Activated CD8-positive, alpha-beta memory T cell treated with anti-CD3 and anti-CD28 coated beads, Interleukin-2, amount 10 ng/mL, durations not matched to agents 7 days and 5 days (primary cell): ENCODE measurements around the gene METTL3. TPM values are rescaled to one million over a fixed set of nuclear protein-coding genes. Genes with fewer than 3 reads are reported as not detected.
A peak's percentile ranks its signal among the peaks of the same experiment; 100 is the strongest.

Experiments
- ATAC-seq: fragments of 150-1000 bp; cut with Tn5 transposase; one replicate; pipeline ENCODE4 v1.10.0; 2021; ENCODE audit warnings: moderate library complexity
- CTCF ChIA-PET: fragments of 350-600 bp; sonication (Branson Sonifier 250); formaldehyde crosslinking; loops from one replicate; lab custom pipeline; 2021; ENCODE audit warnings: antibody characterized with exemption; lab: Charles Lee
- DNase-seq: peaks from one replicate; pipeline ENCODE4 v3.0.0-alpha.2; 2020
- H3K27ac Mint-ChIP-seq: one replicate; pipeline ENCODE4 v1.8.0; 2021; ENCODE audit warnings: mild to moderate bottlenecking, mixed read lengths
- H3K27me3 Mint-ChIP-seq: one replicate; pipeline ENCODE4 v1.8.0; 2021; ENCODE audit warnings: mixed read lengths
- H3K36me3 Mint-ChIP-seq: one replicate; pipeline ENCODE4 v1.8.0; 2021; ENCODE audit warnings: mild to moderate bottlenecking, mixed read lengths
- H3K4me1 Mint-ChIP-seq: one replicate; pipeline ENCODE4 v1.8.0; 2021; ENCODE audit warnings: mixed read lengths
- H3K4me3 Mint-ChIP-seq: one replicate; pipeline ENCODE4 v1.8.0; 2021; ENCODE audit warnings: mild to moderate bottlenecking, moderate library complexity, mixed read lengths
- H3K9me3 Mint-ChIP-seq: one replicate; pipeline ENCODE4 v1.8.0; 2022; ENCODE audit warnings: low read depth, mixed read lengths
- total RNA-seq, 2 experiments: library from RNA; stranded (reverse); gene quantifications; one replicate each; pipeline ENCODE4 v1.2.3, GENCODE V29; 2021

The METTL3 gene
- total RNA-seq, 2 experiments from 2014 or later = 93.5 to 94.1 TPM

DNA sequence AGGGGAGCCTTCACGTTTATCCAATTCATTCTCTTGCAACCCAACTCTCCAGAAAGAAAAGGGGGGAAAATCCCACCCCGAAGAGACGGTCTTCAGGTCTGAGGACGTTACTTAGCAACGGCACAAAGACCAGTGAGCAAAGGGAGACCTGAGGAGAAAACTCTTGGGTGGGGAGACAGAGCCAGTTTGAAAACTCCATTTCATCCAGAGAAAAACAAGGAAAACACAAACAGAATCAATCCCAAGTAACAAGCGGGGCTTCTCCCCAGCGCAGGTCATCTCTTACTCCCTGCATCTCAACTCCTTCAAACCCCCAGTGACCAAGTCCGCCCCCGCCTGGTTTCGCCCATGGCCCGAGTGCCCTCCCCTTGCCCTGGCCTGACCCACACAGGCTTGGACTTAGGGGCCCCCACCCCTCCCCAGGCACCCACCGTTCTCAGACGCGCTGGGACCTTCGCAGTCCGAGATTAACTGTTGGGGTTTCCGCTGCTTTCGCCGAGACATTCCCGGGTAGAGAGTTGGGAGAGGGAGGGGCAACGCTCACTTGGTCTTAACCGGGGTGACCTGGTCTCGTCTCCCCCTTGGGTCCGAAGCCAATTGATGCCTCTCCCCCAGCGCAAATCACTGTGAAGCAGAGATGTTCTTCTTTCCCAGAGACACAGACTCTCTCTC is 25.4 kb upstream of the METTL3 start:
- no peaks in the 10 kb centered on the region for H3K36me3 Mint-ChIP-seq
- H3K27me3 Mint-ChIP-seq = peaks cover 59% of the 10 kb centered on the region
- H3K4me3 Mint-ChIP-seq = no peak overlapping the region
- no peaks in the 10 kb centered on the region for H3K9me3 Mint-ChIP-seq
- CTCF ChIA-PET = interaction anchor here (1.9 kb wide), 1 partner anchor 20 kb away, joined by 5 read pairs; no protein-coding TSS in a partner anchor
- ATAC-seq (no peak), DNase-seq (no peak)
- H3K27ac Mint-ChIP-seq = no peak overlapping the region
- H3K4me1 Mint-ChIP-seq = peaks cover 5% of the 10 kb centered on the region

- no peaks in the 10 kb centered on the region for H3K9me3 Mint-ChIP-seq
- CTCF ChIA-PET = interaction anchor here (1.0 kb wide), 1 partner anchor 25 kb away, joined by 3 read pairs; the partner anchor contains the start of gene METTL3
Observed at GRCh38 chr14:21535545-21536417, 24.6 kb upstream of the METTL3 start.

DNA sequence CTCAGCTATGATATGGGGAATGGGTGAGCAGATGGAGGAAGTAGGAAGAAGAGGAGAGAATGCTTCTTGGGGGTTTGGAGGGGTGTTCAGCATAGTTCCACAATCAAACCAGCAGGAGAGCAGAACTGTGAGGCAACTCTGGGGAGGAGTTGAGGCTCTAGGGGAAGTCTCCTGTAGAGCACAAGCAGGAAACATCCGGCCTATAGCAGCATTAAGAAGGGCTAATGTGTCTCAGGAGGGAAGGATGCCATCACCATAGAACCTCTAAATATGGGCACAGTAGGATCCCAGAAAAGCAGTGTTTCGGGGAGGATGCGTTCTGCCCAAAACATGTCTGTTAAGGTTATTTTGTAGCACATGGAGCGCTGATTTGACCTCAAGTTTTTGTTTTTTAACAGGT is 23.4 kb upstream of the METTL3 start:
- Mint-ChIP-seq H3K27ac (no peak overlapping the region), H3K4me3 (no peak overlapping the region), H3K4me1 (peaks cover 5% of the 10 kb centered on the region), H3K9me3 (no peaks in the 10 kb centered on the region), H3K36me3 (no peaks in the 10 kb centered on the region), H3K27me3 (peaks cover 61% of the 10 kb centered on the region)
- CTCF ChIA-PET = interaction anchor here (1.0 to 1.3 kb wide), 2 partner anchors 24 to 36 kb away, joined by 3 to 5 read pairs; partner anchors contain the start of gene METTL3
- no peak for ATAC-seq
- DNase-seq = no peak

More at GRCh38 chr14:21535545-21536417, 24.6 kb upstream of the METTL3 start:
- Mint-ChIP-seq H3K4me1 (peaks cover 5% of the 10 kb centered on the region), H3K36me3 (no peaks in the 10 kb centered on the region), H3K4me3 (no peak overlapping the region), H3K27me3 (peaks cover 59% of the 10 kb centered on the region), H3K27ac (no peak overlapping the region)
- ATAC-seq (no peak), DNase-seq (no peak)

DNA sequence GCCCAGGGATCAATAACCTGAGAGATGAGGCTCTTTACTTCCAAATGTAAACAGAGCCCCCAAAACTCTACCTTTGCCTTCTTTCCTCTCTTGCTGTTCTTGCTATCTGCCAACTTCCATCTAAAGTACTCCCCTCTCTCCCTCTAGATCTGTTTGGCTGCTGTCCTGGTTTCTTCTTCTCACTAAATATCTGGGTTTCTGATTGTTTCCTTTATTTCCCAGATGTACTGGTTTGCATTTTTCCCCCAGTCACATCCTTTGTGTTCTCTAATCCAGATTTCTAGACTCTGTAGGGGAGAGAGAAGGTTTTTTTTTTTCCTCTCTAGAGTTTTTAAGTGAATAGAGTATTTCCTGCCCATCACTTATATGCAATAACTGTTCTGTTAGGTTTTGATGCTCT is 22.2 kb upstream of the METTL3 start:
- CTCF ChIA-PET = interaction anchor here (1.3 kb wide), 1 partner anchor 35 kb away, joined by 5 read pairs; no protein-coding TSS in a partner anchor

DNA sequence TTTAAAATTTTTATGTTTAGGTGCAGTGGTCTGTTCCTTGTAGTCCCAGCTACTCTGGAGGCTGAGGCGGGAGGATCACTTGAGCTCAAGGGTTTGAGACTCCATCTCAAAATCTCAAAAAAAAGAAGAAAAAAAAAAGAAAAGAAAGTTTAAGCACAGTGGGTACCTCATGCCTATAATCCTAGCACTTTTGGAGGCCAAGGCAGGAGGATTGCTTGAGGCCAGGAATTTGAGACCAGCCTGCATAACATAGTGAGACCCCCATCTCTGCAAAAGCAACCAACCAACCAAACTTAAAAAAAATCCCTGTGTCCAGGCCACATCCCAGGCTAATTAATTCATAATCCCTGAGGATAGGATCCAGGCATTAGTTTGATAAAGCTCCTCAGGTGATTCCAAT is 18.4 kb upstream of the METTL3 start:
- Mint-ChIP-seq H3K9me3 (no peaks in the 10 kb centered on the region), H3K27me3 (peaks cover 19% of the 10 kb centered on the region), H3K4me1 (peaks cover 9% of the 10 kb centered on the region), H3K36me3 (no peaks in the 10 kb centered on the region), H3K27ac (no peak overlapping the region), H3K4me3 (no peak overlapping the region)
- ATAC-seq = no peak
- no peak for DNase-seq
- CTCF ChIA-PET = interaction anchor here (0.6 to 0.7 kb wide), 2 partner anchors 15 to 111 kb away, joined by 3 read pairs; no protein-coding TSS in a partner anchor

More for the DNA sequence above, 22.2 kb upstream of the METTL3 start:
- peaks cover 50% of the 10 kb centered on the region for H3K27me3 Mint-ChIP-seq
- no peaks in the 10 kb centered on the region for H3K36me3 Mint-ChIP-seq
- no peak for ATAC-seq
- no peaks in the 10 kb centered on the region for H3K9me3 Mint-ChIP-seq
- no peak overlapping the region for H3K4me3 Mint-ChIP-seq
- DNase-seq = no peak
- no peak overlapping the region for H3K27ac Mint-ChIP-seq
- H3K4me1 Mint-ChIP-seq = peaks cover 5% of the 10 kb centered on the region

DNA sequence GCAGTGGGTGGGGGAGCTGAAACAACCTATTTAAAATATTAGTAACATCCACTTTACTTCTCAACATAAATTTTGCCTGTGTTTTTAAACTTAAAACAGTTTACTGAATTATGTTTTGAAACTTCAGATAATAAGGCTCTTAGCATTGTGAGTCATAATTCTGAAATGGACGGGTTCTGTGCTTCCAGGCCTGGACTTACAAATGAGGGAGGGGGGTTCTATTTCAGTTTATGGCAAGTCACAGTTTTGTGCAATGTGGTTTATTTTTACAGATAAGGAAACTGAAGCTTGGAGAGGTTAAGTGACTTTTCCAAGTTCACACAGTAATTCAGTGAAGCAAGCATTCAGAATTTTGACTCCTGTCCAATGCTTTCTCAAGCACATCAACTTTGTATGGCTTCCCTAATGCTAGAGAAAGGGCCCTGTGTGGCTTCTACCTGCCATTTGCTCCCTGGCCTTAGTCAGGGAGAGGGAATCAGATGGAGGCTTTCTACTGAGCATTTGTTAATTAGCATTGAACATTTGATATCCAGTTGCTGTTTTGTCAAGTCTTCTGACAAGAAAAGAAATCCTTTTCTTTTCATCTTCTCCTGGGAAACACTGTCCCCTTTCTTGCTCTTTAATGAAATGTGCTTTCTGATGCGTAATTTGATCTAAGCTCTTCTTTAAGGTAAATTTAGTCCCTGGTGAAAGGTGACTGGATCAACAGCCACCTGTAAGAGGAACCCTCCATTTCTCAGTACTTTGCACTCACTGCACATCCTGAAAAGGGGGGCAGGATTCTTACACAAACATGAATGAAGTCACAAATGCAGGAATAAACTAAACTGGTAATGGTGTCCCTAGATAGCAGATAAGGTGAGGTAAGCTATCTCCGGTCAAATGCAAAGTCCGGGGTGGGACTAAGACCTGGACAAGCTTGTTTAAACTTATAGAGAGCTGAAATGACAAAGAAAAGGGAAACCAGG is 17.5 kb upstream of the METTL3 start:
- peaks cover 9% of the 10 kb centered on the region for H3K4me1 Mint-ChIP-seq
- H3K27ac Mint-ChIP-seq = no peak overlapping the region
- no peak overlapping the region for H3K4me3 Mint-ChIP-seq
- ATAC-seq (no peak), DNase-seq (no peak)
- peaks cover 14% of the 10 kb centered on the region for H3K27me3 Mint-ChIP-seq
- CTCF ChIA-PET = interaction anchor here (0.6 kb wide), 1 partner anchor 16 kb away, joined by 3 read pairs; no protein-coding TSS in a partner anchor
- H3K36me3 Mint-ChIP-seq = no peaks in the 10 kb centered on the region
- H3K9me3 Mint-ChIP-seq = no peaks in the 10 kb centered on the region

DNA sequence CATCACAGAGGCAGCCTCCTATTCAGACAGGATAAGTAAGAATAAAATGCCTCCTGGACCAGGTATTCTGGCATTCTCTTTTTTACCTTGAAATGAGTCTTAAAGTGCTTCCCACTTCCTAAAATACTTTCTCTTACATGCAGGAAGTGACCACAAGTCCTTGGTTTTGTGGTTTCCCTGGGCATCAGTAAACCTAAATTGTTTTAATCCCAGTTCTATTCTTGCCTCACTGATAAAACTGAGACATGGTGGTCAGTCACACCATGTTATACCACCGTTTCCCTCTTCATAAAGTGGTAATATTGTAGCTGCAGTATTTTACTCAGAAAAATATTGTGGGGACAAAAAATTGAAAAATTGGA is 16.2 kb upstream of the METTL3 start:
- CTCF ChIA-PET = interaction anchor here (2.2 to 2.7 kb wide), 2 partner anchors 29 kb away, joined by 11 to 13 read pairs; no protein-coding TSS in a partner anchor
- Mint-ChIP-seq H3K9me3 (no peaks in the 10 kb centered on the region), H3K36me3 (no peaks in the 10 kb centered on the region), H3K4me3 (peak overlapping the region; percentile 70), H3K27me3 (peaks cover 9% of the 10 kb centered on the region), H3K27ac (no peak overlapping the region), H3K4me1 (peaks cover 9% of the 10 kb centered on the region)
- no peak for ATAC-seq
- no peak for DNase-seq

DNA sequence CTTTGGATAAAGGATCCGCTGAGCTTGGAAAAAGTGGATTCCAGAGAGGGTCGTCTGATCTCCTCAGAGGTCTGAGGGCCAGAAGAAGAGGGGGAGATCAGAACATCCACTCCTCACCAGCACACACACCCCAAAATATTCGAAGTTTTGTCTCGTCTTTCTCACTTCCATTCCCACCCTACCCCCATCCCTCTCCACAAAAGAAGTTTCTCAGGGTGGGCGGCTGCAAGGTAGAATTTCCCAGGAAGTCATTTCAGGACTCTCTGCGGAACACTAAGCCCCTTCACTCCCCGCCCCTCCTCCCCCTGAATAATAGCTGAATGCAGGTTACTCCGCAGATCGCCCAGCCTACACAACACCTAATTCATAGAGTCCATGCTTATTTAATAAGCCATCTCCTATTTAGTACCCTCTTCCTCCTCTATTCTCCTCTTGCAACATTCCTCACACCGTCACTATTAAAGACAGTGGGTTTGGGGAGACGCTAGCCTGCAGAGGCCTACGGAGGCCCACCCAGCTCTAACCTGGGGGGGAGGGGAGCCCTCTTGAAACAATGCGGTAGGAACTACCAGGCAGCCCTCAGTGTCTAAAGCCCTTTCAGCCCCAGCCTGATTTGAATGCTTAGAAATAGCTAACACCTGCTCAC is 15.7 kb upstream of the METTL3 start:
- Mint-ChIP-seq H3K27me3 (peaks cover 9% of the 10 kb centered on the region), H3K4me3 (peak overlapping the region; percentile 70), H3K36me3 (no peaks in the 10 kb centered on the region), H3K9me3 (no peaks in the 10 kb centered on the region), H3K4me1 (peaks cover 9% of the 10 kb centered on the region), H3K27ac (no peak overlapping the region)
- CTCF ChIA-PET = interaction anchor here (0.9 to 2.7 kb wide), 6 partner anchors 11 to 51 kb away, joined by 3 to 13 read pairs (median 5); partner anchors contain the start of genes METTL3 and TOX4
- ATAC-seq (no peak), DNase-seq (no peak)

DNA sequence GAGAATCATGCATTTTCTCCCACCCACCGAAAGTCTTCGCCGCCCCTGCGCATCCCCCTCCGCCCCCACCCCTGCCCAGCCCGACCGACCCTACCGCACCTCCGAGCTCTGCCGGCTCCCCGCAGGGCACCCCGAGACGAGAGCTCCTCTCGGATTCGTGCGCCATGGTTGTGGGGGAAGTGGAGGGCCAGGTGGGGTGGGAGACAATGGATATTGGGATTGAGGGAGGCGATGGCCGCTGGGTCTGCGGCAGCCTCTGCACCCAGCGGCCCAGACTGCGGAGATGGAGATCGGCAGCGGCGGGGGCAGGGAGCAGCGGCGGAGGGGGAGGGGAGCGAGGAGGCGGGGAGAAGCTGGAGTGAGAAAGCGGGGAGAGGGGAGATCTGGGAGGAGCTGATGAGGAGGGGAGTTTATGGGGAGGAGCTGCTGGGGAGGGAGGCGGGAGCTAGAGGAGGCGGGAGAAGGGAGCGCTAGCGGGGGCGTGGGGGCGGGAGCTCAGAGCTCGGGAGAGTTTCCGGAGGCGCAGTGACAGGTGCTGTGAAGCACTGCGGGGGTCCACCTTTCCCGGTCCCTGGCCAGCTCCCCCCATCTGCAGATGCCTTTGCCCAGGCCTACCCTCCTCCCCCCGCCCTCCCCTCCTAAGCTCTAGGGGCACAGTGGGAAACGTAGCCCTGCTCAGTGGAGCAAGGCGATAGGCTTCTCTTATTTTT is 15.0 kb upstream of the METTL3 start, which contains the start of gene SALL2:
Gene SALL2, minus strand, starts transcription at position 385 of the 710 bp plus-strand sequence. Its CDS starts 219 bp downstream, at position 166.
- peak; percentile 87 for ATAC-seq
- Mint-ChIP-seq H3K27ac (no peak within 1 kb of the TSS), H3K4me3 (peak within 1 kb of the TSS; percentile 70), H3K9me3 (no peaks in the 10 kb centered on the region), H3K27me3 (peaks cover 11% of the 10 kb centered on the region), H3K36me3 (no peaks in the 10 kb centered on the region), H3K4me1 (peaks cover 9% of the 10 kb centered on the region)
- peak; percentile 66 for DNase-seq
- CTCF ChIA-PET = interaction anchor here (0.5 to 2.7 kb wide), 7 partner anchors 12 to 1045 kb away, joined by 3 to 13 read pairs (median 4); partner anchors contain the start of genes METTL3 and TOX4

DNA sequence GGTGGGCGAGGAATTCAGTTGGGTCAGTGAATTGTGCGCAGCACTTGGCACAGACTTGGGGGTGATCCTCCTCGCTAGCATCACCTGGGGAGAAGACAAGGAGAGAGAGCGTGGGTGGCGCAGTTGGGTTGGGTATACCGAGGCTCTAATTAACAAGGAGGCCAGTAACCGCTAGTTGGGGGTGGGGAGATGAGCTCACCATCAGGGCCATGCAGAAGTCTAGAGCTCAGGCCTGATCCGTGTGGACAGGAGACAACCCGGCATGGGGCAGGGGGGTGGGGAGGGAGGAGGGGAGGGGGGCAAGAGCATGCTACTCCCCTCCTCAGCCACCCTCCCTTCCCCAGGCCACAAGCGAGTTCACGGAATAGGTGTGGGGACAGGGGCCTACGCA is 14.4 kb upstream of the METTL3 start:
- DNase-seq (no peak), ATAC-seq (no peak)
- no peaks in the 10 kb centered on the region for H3K36me3 Mint-ChIP-seq
- H3K4me1 Mint-ChIP-seq = peaks cover 11% of the 10 kb centered on the region
- no peak overlapping the region for H3K27ac Mint-ChIP-seq
- no peaks in the 10 kb centered on the region for H3K9me3 Mint-ChIP-seq
- CTCF ChIA-PET = interaction anchor here (0.5 to 2.7 kb wide), 5 partner anchors 14 to 1046 kb away, joined by 3 to 13 read pairs (median 6); partner anchors contain the start of gene METTL3
- peak overlapping the region; percentile 70 for H3K4me3 Mint-ChIP-seq
- peaks cover 16% of the 10 kb centered on the region for H3K27me3 Mint-ChIP-seq

DNA sequence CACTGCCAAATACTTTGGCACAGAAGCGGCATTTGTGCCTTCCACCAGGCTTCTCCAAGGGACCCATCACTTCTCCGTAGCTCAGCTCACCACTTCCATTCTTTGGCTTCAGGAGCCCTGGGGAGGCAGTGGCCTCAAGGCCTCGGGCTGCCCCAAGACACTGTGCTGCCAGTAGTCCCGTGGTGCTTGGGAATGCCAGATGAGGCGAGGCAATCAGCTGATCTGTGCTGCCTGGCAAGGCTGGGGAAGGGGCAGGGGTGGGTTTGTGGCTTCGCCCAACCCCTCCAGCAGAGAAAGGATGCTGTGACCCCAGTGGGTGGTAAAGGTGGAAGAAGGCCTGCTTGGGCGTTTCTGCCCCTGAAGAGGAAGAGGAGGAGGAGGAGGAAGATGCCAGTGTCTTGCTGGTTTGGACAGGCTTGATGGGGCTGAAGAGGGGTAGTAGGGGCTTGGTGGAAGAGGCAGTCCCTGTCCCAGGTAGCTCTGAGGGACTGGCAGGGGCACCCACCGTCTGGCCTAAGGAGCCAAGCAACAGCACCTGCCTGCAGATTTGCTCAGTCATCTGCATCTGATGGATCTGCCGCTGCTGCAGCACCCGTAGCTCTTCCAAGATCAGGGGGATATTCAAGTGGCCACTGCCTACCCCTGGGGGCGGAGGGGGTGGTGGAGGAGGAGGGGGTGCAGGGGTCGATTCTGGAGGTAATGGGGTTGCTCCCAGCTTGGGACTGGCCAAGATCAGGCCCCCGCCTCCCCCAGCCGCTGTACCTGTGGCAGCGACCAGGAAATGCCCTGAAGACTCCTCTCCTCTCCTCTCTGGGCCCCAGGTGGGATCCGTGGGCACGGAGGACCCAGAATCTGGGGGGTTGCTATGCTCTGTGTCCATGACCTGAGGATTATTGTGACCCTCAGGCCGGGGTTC is 13.7 kb upstream of the METTL3 start:
- CTCF ChIA-PET = no interaction called here
- Mint-ChIP-seq H3K27ac (no peak overlapping the region), H3K4me3 (peak overlapping the region; percentile 70), H3K27me3 (peaks cover 17% of the 10 kb centered on the region), H3K4me1 (peaks cover 13% of the 10 kb centered on the region), H3K9me3 (no peaks in the 10 kb centered on the region), H3K36me3 (no peaks in the 10 kb centered on the region)
- no peak for DNase-seq
- ATAC-seq = no peak
